ENCODE measurements around the gene ITPR3.

DNA sequence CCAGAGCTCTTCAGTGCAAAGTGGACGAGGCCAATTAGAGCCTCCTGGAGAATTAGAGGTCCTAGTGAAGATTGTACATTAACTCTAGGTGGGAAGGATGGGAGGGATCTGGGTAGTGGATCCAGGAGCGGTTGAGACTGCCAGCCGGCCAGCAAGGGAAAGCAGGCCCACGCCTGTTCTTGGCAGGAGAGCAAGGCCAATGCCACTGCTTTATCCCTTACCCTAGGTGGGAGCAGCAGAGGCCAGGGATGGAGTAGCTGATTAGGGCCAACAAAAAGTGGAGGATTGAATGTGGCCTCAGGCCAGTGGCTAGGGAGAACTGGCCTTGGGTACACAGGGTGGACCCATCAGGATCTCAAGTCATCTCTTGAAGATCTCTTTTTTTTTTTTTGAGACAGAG, 3.7 kb downstream of the ITPR3 start:
- TF ChIP-seq, protein P1, sequence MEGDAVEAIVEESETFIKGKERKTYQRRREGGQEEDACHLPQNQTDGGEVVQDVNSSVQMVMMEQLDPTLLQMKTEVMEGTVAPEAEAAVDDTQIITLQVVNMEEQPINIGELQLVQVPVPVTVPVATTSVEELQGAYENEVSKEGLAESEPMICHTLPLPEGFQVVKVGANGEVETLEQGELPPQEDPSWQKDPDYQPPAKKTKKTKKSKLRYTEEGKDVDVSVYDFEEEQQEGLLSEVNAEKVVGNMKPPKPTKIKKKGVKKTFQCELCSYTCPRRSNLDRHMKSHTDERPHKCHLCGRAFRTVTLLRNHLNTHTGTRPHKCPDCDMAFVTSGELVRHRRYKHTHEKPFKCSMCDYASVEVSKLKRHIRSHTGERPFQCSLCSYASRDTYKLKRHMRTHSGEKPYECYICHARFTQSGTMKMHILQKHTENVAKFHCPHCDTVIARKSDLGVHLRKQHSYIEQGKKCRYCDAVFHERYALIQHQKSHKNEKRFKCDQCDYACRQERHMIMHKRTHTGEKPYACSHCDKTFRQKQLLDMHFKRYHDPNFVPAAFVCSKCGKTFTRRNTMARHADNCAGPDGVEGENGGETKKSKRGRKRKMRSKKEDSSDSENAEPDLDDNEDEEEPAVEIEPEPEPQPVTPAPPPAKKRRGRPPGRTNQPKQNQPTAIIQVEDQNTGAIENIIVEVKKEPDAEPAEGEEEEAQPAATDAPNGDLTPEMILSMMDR (IDR thresholded peaks at IDR 0.05), result no peak
- TF ChIP-seq EP300 (IDR thresholded peaks at IDR 0.05) (no peak), POLR2AphosphoS5 (IDR thresholded peaks at IDR 0.05) (no peak)
